Measurements from ENCODE around the gene COL9A2.
"Not testable (repeated sequence)": the region's sequence is repeated elsewhere in the genome, so short reads cannot be mapped to it uniquely, and the experiment has no call there.

COL9A2 gene

DNA sequence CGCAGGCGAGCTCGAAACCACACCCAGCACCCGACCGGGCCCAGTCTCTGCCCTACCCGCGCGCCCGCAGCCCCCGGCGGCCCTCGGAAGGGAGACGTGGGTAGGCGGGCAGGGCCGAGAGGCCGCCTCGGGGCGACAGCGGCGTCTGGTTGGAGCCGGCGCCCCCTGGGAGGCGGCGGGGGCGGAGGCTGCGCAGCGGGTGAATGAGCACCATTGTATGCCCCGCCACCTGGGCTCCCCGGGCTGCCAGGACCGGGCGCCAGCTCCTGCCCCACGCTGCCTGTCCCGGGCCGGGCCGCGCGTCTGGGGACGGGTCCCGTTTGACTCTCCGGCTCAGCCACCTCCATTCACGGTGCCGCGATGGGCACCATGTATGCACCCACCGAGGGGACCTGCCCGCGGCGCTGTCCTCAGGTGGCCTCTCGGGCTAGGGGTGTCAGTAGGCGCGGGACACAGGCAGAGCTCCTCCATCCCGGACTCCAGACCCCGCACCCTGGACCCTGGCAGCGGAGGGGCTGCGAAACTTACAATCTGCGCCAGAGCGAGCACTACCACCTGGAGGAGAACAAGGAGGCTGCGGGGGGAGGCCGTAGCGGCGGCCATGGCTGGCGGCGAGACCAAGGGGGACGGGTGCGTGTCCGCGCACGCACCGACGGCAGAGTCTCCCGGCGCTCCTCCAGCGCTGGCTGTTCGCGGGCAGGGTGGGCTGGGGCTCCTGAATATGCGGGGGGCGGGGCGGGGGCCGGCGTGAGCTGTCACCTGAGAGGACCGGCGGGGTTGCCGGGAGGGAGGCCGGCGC, at the start of gene COL9A2:
COL9A2 (minus strand) TSS at position 692 of the 799 bp plus-strand sequence; CDS start at position 603, 89 bp downstream.
- no peak for DNase-seq (ENCODE audit: low read depth)

DNA sequence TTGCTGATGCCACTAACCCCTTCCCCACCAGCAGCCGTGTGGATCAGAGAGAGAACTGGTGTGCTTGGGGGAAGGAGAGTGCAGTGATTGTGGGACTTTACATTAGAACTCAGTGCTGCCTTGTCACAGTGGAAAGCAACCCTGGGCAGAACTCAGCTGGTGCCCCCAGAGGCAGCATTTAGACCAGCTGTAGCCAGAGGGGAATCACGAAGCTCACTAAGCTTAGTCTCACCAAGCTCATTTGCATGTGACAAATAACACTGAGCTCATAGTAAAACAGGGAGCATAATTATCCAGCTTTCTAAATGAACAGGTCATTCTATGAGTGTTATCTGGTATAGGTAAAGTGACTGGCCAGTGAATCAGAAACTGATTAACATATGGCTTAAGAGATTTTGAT, 46.6 kb upstream of the COL9A2 start:
- no peak for DNase-seq (ENCODE audit: low read depth)

DNA sequence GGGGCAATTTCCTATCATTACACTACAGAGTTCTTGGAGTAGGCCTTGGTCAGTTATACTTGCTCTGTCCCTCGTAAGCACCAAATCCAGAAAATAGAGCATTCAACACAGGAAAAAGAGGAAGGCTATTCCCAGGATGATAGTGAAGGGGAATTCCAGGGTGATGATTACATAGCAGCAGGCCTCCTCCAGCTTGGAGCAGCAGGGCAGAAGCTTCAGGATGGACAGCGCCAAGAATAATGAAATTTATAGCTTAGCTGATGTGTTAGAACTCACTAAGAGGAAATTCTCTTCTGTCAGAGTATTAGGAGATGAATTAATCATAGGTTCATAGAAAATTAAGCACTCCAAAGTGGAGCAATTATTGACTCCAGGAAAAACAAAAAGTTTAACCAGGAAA, 45.6 kb upstream of the COL9A2 start:
- peak; percentile 40 for DNase-seq (ENCODE audit: low read depth)

DNA sequence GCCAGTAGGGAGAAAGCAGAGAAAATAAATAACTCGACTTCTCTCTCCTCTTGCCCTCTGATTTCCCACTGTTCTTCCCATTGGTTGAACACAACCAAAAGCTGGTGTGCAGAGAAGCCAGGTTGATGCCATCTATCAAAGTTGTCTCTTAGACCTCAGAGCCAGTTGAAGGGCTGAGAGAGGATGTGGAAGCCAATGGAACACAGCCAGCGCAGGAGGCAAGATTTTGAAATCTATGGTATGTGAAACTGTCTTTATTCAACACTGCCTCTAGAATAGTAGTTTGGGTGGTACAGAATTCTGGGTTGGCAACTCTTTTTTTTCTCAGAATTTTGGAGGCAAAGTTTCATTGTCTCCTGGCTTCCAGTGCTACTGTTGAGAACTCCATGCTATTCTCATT, 45.1 kb upstream of the COL9A2 start:
- no peak for DNase-seq (ENCODE audit: low read depth)

DNA sequence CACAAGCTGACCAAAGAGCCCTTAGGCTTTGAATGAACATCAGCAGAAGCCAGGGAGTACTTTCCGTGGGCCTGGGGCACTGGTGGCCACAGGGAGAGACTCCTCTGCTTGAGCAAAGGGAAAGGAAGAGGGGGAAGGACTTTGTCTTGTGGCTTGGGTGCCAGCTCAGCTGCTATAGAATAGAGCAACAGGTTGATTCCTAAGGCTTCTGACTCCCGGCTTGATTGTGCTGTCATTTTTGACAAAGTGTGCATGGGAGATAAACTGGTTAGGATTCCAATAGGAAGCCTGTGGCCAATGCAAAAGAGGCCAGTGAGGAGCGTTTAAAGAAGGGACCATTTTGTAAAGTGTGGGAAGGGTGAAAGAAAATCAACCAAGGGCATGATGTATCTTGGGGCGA, 44.6 kb upstream of the COL9A2 start:
- DNase-seq (ENCODE audit: low read depth) = no peak

DNA sequence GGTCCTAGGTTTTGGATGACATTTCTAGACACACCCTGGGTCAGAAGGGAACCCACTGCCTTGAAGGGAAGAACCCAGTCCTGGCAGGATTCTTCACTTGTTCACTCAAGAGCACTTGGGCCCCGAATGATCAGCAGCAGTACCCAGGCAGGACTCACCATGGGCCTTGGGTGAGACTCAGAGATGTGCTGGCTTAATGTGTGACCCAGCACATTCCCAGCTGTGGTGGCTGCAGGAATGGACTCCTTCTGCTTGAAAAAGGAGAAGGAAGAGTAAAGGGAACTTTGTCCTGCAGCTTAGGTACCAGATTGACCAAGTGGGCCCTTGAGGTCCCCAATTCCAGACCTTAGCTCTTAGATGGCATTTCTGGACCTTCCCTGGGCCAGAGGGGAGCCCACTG, 44.1 kb upstream of the COL9A2 start:
- no peak for DNase-seq (ENCODE audit: low read depth)

DNA sequence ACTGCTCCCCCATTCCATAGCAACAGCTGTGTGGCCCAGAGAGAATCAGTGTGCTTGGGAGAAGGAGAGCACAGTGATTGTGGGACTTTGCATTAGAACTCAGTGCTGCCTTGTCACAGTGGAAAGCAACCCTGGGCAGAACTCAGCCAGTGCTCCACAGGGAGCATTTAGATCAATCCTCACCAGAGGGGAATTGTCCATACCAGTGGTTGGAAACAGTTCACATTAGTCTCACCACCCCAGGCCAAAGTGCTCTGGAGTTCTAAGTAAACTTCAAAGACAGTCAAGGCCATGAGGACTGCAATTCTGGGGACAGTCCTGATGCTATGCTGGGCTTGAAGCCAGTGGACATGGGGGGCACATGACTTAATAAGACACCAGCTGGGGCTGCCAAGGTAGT, 43.5 kb upstream of the COL9A2 start:
- DNase-seq (ENCODE audit: low read depth) = no peak

DNA sequence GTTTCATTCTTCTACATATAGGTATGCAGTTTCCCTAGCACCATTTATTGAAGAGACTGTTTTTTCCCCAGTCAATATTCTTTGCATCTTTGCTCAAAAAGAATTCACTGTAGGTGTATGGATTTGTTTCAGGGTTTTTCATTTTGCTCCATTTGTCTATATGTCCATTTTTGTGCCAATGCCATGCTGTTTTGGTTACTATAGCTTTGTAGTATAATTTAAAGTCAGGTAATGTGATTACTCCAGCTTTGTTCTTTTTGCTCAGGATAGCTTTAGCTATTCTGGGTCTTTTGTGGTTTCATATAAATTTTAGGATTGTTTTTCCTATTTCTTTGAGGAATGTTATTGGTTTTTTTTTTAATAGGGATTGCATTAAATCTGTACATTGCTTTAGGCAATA, 40.5 kb upstream of the COL9A2 start:
- DNase-seq (ENCODE audit: low read depth) = no peak

DNA sequence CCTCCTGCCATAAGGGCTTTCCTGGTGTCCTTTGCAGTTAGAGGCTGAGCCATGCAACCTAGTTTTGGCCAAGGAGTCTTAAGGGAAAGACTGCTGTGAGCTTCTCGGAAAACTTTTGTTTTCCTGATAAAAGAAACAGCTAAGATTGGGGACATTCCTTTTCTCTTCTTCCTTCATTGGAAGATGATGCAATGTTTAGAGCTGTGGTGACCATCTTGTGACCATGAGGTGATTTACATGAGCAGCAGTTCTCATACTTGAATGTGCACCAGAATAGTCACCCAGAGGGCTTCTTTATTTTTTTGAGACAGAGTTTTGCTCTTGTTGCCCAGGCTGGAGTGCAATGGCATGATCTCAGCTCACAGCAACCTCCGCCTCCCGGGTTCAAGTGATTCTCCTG, 36.0 kb upstream of the COL9A2 start:
- DNase-seq (ENCODE audit: low read depth) = no peak

DNA sequence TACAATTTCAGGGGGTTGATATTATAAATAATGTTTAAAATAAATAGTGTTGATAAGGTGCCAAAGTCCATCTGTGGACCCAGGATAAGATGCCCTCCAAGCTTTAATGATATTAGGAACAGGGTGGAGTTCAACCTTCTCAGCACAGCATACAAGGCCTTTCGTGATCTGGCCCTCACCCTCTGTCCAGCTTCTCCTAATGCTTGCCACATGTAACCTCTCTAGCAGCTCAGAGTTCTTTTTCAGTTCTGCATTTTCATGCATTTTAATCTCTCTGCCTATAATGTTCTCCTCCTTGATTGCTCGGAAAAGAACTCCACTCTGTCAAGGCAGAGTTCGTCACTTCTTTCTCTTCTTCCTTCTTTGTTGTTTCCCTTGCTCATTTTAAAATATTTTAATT, 35.0 kb upstream of the COL9A2 start:
- no peak for DNase-seq (ENCODE audit: low read depth)

DNA sequence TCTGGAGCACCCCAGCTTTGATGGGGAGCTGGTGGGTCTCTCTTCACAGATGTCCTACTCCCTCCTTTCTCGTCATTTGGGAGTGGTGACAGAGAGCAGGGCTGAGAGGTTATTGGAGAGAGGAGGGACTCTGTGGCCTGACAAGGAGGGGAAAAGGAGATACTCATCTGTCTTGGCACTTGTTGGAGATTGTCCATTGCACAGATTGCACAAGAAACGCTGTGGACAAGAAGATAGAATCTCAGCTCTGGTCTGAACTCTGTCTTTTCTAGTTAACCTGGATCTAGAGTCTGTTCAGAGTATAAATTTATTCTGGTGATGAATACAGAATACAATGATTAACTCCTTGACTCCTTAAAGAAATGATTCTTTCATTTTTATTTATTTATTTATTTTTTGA, 34.0 kb upstream of the COL9A2 start:
- no peak for DNase-seq (ENCODE audit: low read depth)

DNA sequence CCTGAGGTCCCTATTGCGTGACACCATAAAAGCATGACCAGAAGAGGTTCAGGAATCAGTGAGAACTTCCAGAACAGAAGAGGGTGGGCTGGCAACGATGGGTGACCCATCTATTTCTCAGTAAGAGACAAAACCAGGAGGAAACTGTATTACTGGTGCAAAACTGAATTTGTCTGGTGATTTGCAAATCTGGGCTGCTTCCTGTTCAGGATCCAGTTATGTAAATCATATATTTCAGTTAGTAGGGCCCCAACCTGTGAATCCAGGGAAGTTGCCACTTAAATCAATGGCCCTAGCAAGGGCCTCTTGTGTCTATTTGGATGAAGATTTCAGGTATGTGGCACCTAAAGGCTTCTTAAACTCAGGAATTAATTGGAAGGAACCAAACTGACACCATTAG, 33.3 kb upstream of the COL9A2 start:
- no peak for DNase-seq (ENCODE audit: low read depth)

DNA sequence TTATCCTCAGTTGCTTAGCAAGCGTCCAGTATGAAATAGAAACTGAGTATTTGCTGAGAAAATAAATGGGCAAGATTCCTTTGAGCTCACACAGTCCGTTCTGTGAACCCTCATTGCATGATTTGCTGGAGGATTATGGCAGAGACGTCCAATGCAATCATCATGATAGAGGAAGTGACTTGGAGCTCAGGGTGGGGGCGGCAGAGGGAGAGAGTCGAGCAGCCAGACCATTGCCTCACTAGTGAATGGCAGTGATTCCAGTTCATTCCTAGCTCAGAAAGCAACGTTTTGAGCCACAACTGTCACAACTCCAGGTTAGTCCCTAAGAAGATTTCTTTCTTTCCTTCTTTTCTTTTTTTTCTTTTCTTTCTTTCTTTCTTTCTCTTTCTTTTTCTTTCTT, 27.5 kb upstream of the COL9A2 start:
- peak; percentile 95 for DNase-seq (ENCODE audit: low read depth)

DNA sequence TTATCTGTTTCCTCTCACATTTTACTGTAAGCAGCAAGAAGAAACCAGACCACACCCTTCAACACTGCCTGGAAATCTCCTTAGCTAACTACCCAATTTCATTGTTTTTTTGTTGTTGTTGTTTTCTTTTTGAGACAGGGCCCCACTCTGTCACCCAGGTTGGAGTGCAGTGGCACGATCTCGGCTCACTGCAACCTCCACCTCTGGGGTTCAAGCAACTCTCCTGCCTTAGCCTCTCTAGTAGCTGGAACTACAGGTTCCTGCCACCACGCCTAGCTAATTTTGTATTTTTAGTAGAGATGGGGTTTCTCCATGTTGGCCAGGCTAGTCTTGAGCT, 25.3 kb upstream of the COL9A2 start:
- DNase-seq (ENCODE audit: low read depth) = not testable (repeated sequence)

DNA sequence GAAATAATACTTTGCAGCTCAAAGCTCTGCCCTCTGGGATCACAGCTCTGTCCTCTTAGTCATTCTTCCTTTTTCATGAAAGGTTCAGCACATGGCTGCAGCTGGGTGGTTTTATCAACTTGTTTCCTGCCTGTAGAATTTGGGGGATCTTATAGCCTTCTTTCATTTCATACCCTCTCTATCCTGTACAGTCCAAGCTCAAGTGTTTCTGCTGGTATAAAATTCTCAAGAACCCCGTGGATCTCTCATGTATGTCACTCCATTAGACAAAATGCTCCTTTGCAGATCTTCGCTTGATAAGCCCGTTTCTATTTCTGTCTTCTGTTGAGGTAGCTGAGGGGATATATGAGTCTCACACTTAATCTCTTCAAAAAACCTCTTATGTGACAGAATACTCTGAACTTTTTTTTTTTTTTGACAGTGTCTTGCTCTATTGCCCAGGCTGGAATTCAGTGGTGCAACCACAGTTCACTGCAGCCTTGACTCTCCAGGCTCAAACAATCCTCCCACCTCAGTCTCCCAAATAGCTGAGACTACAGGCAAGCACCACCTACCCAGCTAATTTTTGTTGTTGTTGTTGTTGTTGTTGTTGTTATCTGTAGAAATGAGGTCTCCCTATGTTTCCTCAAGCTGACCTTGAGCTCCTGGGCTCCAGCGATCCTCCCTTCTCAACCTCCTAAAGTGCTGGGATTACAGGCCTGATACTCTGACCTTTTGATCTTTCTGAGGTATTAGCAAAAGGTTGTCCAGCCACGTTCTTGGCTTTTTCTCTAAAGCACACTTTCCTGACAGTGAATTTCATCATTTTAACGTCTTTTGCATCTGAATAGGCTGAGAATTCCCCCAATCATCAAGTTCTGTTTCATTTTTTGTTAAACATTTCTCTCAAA, 24.6 kb upstream of the COL9A2 start:
- no peak for DNase-seq (ENCODE audit: low read depth)

DNA sequence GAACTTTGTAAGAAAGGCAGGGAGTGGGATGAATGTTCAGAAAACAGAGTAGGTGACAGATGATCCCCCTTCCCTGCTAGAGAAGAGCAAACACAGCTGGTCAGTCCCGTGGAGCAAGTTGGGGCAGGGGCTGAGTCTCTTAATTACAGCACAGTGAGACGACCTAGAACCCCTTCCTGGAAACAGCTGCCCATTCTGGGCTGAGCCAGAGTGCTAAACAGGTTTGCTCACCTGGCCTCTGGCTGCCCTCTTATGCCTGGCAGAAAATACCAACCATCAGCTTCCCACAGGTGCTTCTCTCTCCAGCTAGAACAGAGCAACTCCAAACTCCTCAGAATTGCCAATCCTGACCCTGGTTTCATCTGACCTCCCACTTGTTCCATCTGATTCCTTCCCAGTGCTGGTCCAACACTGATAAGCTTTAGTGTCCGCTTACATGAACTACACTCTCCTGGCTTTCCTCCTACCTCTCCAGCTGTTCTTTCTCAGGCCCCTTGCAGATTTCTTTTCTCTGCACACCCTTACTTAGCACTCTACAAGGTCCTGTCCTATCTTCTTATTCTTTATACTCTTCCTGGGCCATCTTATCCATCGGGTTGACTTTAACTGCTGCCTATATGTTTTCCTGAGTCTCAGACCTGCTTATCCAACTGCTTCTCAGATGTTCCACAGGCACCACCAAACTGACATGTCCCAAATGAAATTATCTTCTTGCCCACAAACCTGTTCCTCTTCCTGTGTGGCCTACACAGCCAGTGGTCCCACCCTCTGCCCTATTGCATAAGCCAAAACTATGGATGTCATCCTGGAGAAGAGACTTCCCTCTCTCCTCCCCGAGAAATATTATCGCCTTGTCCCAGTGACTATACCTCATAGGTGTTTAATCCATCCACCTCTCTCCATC, 22.6 kb upstream of the COL9A2 start:
- DNase-seq (ENCODE audit: low read depth) = no peak

DNA sequence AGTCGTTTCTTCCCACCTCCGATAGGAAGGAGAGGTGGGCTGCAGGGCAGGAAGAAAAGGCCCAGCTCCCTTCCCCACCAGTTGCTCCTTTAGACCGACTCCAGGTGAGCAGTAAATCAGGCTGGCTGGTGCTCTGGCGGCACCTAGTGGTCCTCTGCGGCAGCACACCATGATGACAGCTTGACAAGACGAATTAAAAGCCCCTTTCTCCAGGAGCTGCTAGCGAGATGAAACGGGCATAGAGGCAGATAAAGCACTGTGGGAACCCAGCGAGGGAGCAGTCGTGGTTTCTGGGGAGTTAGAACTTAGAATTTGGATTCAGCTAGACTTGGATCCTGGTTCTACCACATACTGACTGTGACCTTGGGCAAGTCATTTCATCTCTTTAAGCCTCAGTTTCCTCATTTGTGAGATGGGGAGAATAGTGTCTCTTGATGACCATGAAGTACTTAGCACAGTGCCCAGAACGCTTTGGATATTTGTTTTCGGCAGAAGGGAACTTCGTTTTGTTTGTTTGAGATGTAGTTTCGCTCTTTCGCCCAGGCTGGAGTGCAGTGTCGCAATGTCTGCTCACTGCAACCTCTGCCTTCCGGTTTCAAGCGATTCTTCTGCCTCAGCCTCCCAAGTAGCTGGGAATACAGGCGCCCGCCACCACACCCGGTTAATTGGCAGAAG, 21.8 kb upstream of the COL9A2 start:
- DNase-seq (ENCODE audit: low read depth) = peak; percentile 78

DNA sequence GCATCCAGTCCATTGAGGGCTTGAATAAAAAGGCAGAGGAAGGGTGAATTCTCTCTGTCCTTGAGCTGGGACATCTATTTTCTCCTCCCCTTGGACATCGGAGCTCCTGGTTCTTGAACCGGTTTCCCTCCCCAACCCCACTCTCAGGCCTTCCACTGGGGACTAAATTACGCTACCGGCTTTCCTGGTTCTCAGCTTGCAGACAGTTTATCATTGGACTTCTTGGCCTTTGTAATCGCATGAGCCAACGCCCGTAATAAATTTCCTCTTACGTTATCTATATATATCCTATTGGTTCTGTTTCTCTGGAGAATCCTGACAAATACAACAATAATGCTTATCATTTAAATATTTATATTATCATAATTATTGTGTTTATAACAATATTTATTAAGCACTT, 20.4 kb upstream of the COL9A2 start:
- no peak for DNase-seq (ENCODE audit: low read depth)

DNA sequence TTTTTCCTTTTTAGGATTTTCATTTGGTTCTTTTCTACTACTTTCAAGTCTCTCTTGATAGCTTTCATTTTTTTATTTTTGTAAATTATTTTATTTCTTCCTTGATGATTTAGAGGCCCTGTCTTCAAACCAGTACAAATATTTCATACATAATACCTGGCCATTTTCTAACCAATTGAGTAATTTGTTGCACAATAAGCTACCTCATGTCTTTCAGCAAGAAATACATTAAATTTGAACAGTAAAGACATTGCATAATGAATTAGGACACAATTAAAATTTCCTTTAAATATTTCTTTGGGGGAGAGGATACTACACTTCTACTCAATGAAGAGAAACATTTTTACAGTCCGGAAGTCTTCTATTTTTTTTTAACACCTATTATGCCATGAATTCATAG, 15.6 kb upstream of the COL9A2 start:
- no peak for DNase-seq (ENCODE audit: low read depth)

DNA sequence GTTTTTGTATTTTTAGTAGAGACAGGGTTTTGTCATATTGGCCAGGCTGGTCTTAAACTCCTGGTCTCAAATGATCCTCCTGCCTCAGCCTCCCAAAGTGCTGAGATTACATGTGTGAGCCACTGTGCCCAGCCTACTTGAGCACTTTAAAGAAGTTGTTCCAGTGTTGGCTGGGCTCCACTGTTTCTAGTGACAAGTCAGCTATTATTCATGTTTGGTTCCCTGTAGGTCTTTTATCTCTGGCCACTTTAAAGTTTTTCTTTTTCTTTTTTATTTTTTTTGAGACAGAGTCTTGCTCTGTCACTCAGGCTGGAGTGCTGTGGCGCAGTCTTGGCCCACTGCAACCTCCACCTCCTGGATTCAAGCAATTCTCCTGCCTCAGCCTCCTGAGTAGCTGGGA, 14.3 kb upstream of the COL9A2 start:
- DNase-seq (ENCODE audit: low read depth) = not testable (repeated sequence)

DNA sequence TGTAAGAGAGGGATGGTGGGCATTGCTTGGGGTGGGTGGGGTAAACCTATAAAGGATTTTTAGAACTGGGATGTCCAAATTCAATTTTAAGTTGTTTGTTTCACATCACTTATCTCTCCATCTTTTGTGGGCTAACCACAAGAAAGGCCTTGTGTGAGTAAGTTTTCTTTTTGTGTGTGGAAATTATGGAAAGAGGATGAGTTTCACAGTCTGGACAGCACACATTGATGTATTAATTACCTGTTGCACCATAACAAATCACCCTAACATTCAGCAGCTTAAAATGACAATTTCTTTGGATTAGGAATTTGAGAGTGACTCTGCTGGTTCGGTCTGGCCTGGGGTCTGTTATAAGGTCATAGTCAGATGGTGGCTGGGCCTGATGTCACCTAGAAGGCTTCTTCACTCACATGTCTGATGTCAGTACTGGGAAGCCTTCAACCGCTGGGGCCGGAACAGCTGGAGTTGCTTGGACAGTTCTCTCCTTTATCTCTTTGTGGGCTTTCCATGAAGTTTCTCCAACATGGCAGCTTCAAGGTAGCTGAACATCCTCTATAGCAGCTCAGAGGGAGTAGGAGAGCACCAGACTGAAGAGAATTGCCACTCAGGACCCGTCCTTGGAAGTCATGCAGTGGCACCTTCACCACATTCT, 2.0 kb upstream of the COL9A2 start:
- no peak for DNase-seq (ENCODE audit: low read depth)

Measured in iris pigment epithelial cell (primary cell).